Hepatocyte (in vitro differentiated cells): Measurements from ENCODE around the gene SCN1B.

Experiments used
- EZH2phosphoT487 ChIP-seq: fragments of 200-600 bp; sonication (generic); IDR thresholded peaks from one replicate; pipeline ENCODE4 v1.6.1; 2018; ENCODE audit warnings: antibody characterized with exemption, mild to moderate bottlenecking, low read depth, moderate library complexity; ENCODE audit not compliant: unreplicated experiment, severe bottlenecking
- TF ChIP-seq, protein P1 (sequence below): fragments of 200-600 bp; sonication (generic); IDR thresholded peaks from 2 replicates; pipeline ENCODE4 v1.5.1; 2016; ENCODE audit warnings: antibody characterized with exemption, mild to moderate bottlenecking; ENCODE audit not compliant: poor library complexity

GRCh38 chr19:35075202-35076025 is 45.1 kb downstream of the SCN1B start:
- TF ChIP-seq, protein P1, sequence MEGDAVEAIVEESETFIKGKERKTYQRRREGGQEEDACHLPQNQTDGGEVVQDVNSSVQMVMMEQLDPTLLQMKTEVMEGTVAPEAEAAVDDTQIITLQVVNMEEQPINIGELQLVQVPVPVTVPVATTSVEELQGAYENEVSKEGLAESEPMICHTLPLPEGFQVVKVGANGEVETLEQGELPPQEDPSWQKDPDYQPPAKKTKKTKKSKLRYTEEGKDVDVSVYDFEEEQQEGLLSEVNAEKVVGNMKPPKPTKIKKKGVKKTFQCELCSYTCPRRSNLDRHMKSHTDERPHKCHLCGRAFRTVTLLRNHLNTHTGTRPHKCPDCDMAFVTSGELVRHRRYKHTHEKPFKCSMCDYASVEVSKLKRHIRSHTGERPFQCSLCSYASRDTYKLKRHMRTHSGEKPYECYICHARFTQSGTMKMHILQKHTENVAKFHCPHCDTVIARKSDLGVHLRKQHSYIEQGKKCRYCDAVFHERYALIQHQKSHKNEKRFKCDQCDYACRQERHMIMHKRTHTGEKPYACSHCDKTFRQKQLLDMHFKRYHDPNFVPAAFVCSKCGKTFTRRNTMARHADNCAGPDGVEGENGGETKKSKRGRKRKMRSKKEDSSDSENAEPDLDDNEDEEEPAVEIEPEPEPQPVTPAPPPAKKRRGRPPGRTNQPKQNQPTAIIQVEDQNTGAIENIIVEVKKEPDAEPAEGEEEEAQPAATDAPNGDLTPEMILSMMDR = no peak
- TF ChIP-seq EZH2phosphoT487 = no peak
